Measurements from ENCODE around the gene FAM107B. TPM values are rescaled to one million over a fixed set of nuclear protein-coding genes. Genes with fewer than 3 reads are reported as not detected.

The FAM107B gene
- total RNA-seq, 1 experiment from 2014 or later = 24.5 TPM

DNA sequence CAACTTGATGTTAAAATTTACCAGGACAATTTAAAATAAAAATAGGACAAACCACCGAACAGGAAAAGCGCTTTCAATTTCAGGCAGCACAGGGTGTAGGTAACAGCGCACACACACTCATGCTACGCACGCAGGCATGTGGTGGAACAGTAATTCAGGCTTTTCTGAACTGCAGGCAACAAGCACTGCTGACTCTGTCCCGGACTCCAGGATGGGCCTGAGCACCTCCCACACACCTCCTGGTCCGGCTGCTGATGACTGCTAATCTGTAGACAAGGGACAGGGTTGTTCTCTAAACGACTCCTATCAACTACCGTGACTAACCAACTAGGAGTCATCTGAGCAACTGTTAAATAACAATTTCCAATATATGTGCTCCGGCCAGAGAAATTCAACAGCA, 251.4 kb downstream of the FAM107B start:
- Histone ChIP-seq H3K4me1 (ENCODE audit: insufficient read depth, low read length) (peaks cover 2% of the 10 kb centered on the region; the same call in 1 of the 2 replicates), H3K9ac (ENCODE audit: extremely low read depth, insufficient read length, low read length) (no peak overlapping the region), H3K56ac (ENCODE audit: insufficient read length, low read depth, low read length) (no peak overlapping the region), H4K5ac (ENCODE audit: insufficient read length, low read depth, low read length) (no peak overlapping the region), H3K27ac (ENCODE audit: insufficient read length, low read depth, low read length) (no peak overlapping the region), H2AFZ (ENCODE audit: low read length) (no peak overlapping the region), H3K4me2 (ENCODE audit: insufficient read depth, insufficient read length, low read length) (no peak overlapping the region), H2BK12ac (ENCODE audit: insufficient read length, low read depth, low read length) (no peak overlapping the region), H3K23ac (ENCODE audit: insufficient read length, low read depth, low read length) (no peak overlapping the region), H2BK120ac (ENCODE audit: low read depth, low read length, poor library complexity, severe bottlenecking) (no peak overlapping the region), H2BK20ac (ENCODE audit: low read depth, low read length, poor library complexity, severe bottlenecking) (no peak overlapping the region), H3K79me2 (ENCODE audit: insufficient read depth, low read length) (no peaks in the 10 kb centered on the region; the same call in 1 of the 2 replicates), H3K14ac (ENCODE audit: insufficient read depth, low read length) (no peak overlapping the region), H3T11ph (ENCODE audit: low read length) (no peak overlapping the region), H3K79me1 (ENCODE audit: insufficient read depth, low read depth, low read length, poor library complexity, severe bottlenecking) (no peaks in the 10 kb centered on the region), H2BK5ac (ENCODE audit: insufficient read length, low read length) (no peak overlapping the region), H3K4ac (ENCODE audit: low read depth, low read length) (no peak overlapping the region), H4K91ac (ENCODE audit: insufficient read length, low read depth, low read length) (no peak overlapping the region), H4K20me1 (ENCODE audit: control insufficient read depth, insufficient read depth, insufficient read length) (no peaks in the 10 kb centered on the region), H2BK15ac (ENCODE audit: low read depth, low read length) (no peak overlapping the region), H3K18ac (ENCODE audit: insufficient read length, low read depth, low read length) (no peak overlapping the region), H3K27me3 (ENCODE audit: insufficient read depth, low read length) (no peaks in the 10 kb centered on the region), H3K9me3 (ENCODE audit: control insufficient read depth, low read depth, low read length) (no peaks in the 10 kb centered on the region), H2AK5ac (ENCODE audit: insufficient read length, low read length) (no peak overlapping the region), H4K8ac (replicated peaks; ENCODE audit: insufficient read length, low read depth, low read length) (no peak overlapping the region), H3K23me2 (ENCODE audit: insufficient read length, low read depth, low read length, poor library complexity, severe bottlenecking) (no peaks in the 10 kb centered on the region)
- no peaks in the 10 kb centered on the region for H3K9me3 Mint-ChIP-seq
- H3K36me3 Mint-ChIP-seq (ENCODE audit: insufficient read depth in 1 of 3, low read depth in 3 of 3) = peaks cover 1 to 11% (median 9%) of the 10 kb centered on the region in 3 experiments; a peak in 6 of 7 replicates
- DNase-seq = no peak
- H3K27me3 Mint-ChIP-seq (ENCODE audit: low read depth) = no peaks in the 10 kb centered on the region
- WGBS (ENCODE audit: extremely low coverage, insufficient read length, low lambda C conversion rate) = no CpG with 5 or more reads among the region's 10 CpGs
- no peak for TF ChIP-seq CTCF (conservative IDR thresholded peaks at IDR 0.05)
- peaks cover 17 to 18% of the 10 kb centered on the region in 2 experiments for H3K4me1 Mint-ChIP-seq
- peak overlapping the region in 1 of 3 experiments; percentile 55; a peak in 1 of 7 replicates for H3K27ac Mint-ChIP-seq
- no peak overlapping the region for H3K4me3 Mint-ChIP-seq

Data from H9 (cell line).